ENCODE data around the gene MRPL23.

Gene MRPL23

DNA sequence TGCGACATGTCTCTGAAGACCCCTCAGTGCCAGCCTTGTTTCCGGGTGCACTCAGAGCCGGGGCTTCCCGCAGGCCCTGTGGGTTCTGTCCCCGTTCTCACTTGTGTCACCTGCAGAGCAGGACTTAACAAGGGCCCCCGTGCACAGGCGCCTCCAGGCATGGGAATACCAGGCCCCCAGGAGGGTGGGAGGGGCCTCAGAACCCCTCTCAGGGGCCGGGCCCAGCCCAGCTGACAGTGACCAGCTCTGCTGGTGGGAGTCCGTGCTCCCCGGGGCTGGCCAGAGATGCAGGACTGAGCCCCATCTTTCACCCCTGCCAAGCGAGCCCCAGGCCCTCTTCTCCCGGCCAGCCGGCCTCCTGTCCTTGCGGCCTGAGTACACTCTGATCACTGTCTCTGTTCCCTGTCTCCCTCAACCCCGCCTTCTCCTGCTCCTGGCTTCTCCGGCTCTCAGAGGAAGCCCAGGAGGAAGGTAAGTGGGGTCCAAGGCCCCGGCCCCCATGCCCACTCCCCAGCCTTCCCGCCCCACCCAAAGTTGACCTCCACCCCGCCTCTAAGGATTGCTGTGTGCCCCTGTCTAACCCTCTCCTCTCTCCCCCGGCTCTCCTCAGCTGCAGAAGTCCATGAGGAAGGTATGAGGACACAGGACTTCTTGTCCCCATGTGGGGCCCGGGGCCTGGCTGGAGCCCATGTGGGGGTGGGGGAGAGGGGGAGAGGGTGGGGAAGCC, 22.3 kb upstream of the MRPL23 start:
- Histone ChIP-seq H3K36me3 (ENCODE audit: control insufficient read depth, low read length) (no peaks in the 10 kb centered on the region), H3K9me3 (ENCODE audit: control insufficient read depth, insufficient read depth, low read length) (no peaks in the 10 kb centered on the region), H3K9me2 (replicated peaks; ENCODE audit: control insufficient read depth, low read length) (no peaks in the 10 kb centered on the region), H3K4me2 (ENCODE audit: low read length) (no peak overlapping the region), H4K20me1 (ENCODE audit: control insufficient read depth, insufficient read depth, low read depth, low read length) (no peaks in the 10 kb centered on the region), H3F3A (ENCODE audit: control insufficient read depth, insufficient read depth) (no peaks in the 10 kb centered on the region), H3K79me2 (ENCODE audit: control insufficient read depth, low read length) (no peaks in the 10 kb centered on the region), H3K27ac (ENCODE audit: low read depth, low read length) (no peak overlapping the region), H3K4me1 (ENCODE audit: control insufficient read depth, low read length) (no peaks in the 10 kb centered on the region), H3K27me3 (ENCODE audit: control insufficient read depth, low read length) (no peaks in the 10 kb centered on the region), H3K4me3 (ENCODE audit: low read length) (no peak overlapping the region)
- TF ChIP-seq, protein P1, sequence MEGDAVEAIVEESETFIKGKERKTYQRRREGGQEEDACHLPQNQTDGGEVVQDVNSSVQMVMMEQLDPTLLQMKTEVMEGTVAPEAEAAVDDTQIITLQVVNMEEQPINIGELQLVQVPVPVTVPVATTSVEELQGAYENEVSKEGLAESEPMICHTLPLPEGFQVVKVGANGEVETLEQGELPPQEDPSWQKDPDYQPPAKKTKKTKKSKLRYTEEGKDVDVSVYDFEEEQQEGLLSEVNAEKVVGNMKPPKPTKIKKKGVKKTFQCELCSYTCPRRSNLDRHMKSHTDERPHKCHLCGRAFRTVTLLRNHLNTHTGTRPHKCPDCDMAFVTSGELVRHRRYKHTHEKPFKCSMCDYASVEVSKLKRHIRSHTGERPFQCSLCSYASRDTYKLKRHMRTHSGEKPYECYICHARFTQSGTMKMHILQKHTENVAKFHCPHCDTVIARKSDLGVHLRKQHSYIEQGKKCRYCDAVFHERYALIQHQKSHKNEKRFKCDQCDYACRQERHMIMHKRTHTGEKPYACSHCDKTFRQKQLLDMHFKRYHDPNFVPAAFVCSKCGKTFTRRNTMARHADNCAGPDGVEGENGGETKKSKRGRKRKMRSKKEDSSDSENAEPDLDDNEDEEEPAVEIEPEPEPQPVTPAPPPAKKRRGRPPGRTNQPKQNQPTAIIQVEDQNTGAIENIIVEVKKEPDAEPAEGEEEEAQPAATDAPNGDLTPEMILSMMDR (IDR thresholded peaks at IDR 0.05; ENCODE audit: low read depth, low read length, poor library complexity, severe bottlenecking): no peak
- no peak for TF ChIP-seq EZH2phosphoT487 (IDR thresholded peaks at IDR 0.05; ENCODE audit: borderline replicate concordance, low read length)

DNA sequence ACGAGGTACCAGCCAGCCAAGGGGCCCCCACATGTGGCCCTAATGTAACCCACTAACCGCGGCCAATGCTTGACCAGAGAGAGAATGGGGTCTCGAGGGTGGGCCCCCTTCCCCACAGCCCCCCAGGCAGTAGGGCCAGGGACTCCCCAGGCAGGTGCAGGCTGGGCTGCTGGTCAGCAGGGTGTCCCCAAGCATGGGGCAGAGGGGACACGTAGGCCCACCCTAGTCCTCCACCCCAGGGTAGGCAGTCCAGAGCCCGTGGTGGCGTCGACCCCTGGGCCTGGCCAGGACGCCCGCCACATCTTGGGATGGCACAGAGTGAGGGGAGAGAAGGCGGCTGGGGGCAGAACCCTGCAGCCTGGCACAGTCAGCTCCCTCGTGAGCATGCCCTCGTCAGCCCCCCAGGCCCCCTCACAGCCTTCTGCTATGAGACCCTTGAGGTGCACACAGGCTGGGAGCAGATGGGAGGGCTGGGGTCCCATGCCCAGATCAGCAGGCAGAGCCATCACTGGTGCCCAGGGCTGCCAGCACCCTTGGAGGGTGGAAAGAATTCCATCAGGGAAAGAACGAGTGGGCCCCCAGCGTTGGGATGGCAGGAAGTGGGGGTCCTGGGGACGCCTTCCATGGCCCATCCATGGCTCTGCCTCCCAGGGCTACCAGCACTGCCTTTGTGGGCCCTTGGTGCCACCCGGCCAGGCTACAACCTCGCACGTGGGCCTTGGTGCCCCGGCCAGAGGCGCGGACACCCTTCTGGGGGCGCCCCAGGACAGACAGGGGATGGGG, 21.6 kb upstream of the MRPL23 start:
- H3K4me1 ChIP-seq (ENCODE audit: control insufficient read depth, low read length): no peaks in the 10 kb centered on the region
- H3K4me3 ChIP-seq (ENCODE audit: low read length): no peak overlapping the region
- no peaks in the 10 kb centered on the region for H3K9me2 ChIP-seq (replicated peaks; ENCODE audit: control insufficient read depth, low read length)
- H3K27ac ChIP-seq (ENCODE audit: low read depth, low read length): no peak overlapping the region
- no peaks in the 10 kb centered on the region for H3K79me2 ChIP-seq (ENCODE audit: control insufficient read depth, low read length)
- H3F3A ChIP-seq (ENCODE audit: control insufficient read depth, insufficient read depth): no peaks in the 10 kb centered on the region
- H3K4me2 ChIP-seq (ENCODE audit: low read length): no peak overlapping the region
- H4K20me1 ChIP-seq (ENCODE audit: control insufficient read depth, insufficient read depth, low read depth, low read length): no peaks in the 10 kb centered on the region
- H3K36me3 ChIP-seq (ENCODE audit: control insufficient read depth, low read length): no peaks in the 10 kb centered on the region
- H3K27me3 ChIP-seq (ENCODE audit: control insufficient read depth, low read length): no peaks in the 10 kb centered on the region
- TF ChIP-seq, protein P1 (IDR thresholded peaks at IDR 0.05; ENCODE audit: low read depth, low read length, poor library complexity, severe bottlenecking): no peak
- TF ChIP-seq EZH2phosphoT487 (IDR thresholded peaks at IDR 0.05; ENCODE audit: borderline replicate concordance, low read length): no peak
- H3K9me3 ChIP-seq (ENCODE audit: control insufficient read depth, insufficient read depth, low read length): no peaks in the 10 kb centered on the region

DNA sequence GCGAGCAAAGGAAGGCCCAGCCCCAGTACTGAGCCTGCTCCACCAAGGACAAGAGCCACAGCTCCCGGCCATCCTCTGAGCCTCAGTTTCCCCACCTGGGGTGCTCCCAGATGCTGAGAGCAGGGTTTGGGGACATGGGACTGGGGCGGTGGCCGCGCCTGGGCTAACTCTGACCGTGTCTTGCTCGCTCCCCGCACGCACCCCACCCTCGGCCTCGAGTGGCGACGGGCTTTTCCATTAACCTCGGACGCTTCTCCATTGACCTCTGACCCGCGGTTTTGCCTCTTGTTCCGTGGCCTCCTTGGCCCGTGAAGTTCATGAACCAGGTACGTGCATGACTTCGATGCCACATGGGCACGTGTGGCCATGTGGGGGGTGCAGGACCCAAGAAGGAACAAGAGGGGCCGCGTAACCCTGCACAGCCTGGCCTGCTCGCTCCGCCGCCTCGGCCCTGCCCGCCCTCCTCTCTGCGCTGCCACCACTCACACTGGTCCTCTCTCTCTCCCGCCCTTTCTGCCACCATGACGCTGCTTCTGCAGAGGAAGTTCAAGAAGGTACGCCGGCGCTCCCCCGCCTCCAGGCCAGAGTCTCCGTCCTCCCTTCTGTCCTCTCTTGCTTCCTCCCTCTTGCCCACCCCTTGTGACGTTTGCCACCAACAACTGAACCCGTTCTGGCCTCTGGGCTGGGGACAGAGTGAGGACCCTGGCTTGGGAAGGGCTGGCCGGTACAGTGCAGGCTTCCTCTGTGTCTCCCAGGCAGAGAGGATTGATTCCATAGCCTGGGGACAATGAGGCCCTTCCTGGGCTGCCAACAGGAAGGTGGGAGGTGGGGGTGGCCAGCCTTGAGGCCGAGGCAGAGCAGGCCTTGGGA, 20.7 kb upstream of the MRPL23 start:
- Histone ChIP-seq H3K36me3 (ENCODE audit: control insufficient read depth, low read length) (no peaks in the 10 kb centered on the region), H3K4me1 (ENCODE audit: control insufficient read depth, low read length) (no peaks in the 10 kb centered on the region), H3K27me3 (ENCODE audit: control insufficient read depth, low read length) (no peaks in the 10 kb centered on the region), H3K4me3 (ENCODE audit: low read length) (no peak overlapping the region), H3F3A (ENCODE audit: control insufficient read depth, insufficient read depth) (no peaks in the 10 kb centered on the region), H3K27ac (ENCODE audit: low read depth, low read length) (no peak overlapping the region), H4K20me1 (ENCODE audit: control insufficient read depth, insufficient read depth, low read depth, low read length) (no peaks in the 10 kb centered on the region), H3K79me2 (ENCODE audit: control insufficient read depth, low read length) (no peaks in the 10 kb centered on the region), H3K4me2 (ENCODE audit: low read length) (no peak overlapping the region), H3K9me3 (ENCODE audit: control insufficient read depth, insufficient read depth, low read length) (no peaks in the 10 kb centered on the region), H3K9me2 (replicated peaks; ENCODE audit: control insufficient read depth, low read length) (no peaks in the 10 kb centered on the region)
- TF ChIP-seq EZH2phosphoT487 (IDR thresholded peaks at IDR 0.05; ENCODE audit: borderline replicate concordance, low read length): no peak
- TF ChIP-seq, protein P1 (IDR thresholded peaks at IDR 0.05; ENCODE audit: low read depth, low read length, poor library complexity, severe bottlenecking): no peak

Data from DOHH2 (cell line).